A673 (cell line): ENCODE data around the gene CATSPERD. TPM values are rescaled to one million over a fixed set of nuclear protein-coding genes. Genes with fewer than 3 reads are reported as not detected.
"Not testable (repeated sequence)": the region's sequence is repeated elsewhere in the genome, so short reads cannot be mapped to it uniquely, and the experiment has no call there.

ENCODE experiments used
- BruUV-seq: library from RNA; stranded (reverse); fragments of 400-500 nt; replicated peaks from 2 replicates; lab custom pipeline; 2021; lab: Mats Ljungman, UMichigan
- CTCF ChIA-PET: fragments of 300-600 bp; sonication (Branson Sonifier 250); formaldehyde crosslinking; loops from one replicate; lab custom pipeline; 2022; ENCODE audit warnings: antibody characterized with exemption; lab: Charles Lee
- POLR2A ChIA-PET: fragments of 300-600 bp; sonication (Branson Sonifier 250); formaldehyde crosslinking; loops from one replicate; lab custom pipeline; 2022; ENCODE audit warnings: antibody characterized with exemption; ENCODE audit not compliant: low non-redundant PET; lab: Charles Lee
- DNase-seq: peaks from one replicate; pipeline ENCODE4 v3.0.0-alpha.2; 2015; ENCODE audit warnings: low spot score
- H3K27ac ChIP-seq: fragments of 200-600 bp; sonication (generic); 2 replicates; pipeline ENCODE4 v1.5.1; 2016; ENCODE audit warnings: mixed run types, low read depth, mild to moderate bottlenecking, mixed read lengths, antibody characterized with exemption, low read length; ENCODE audit not compliant: poor library complexity, severe bottlenecking
- H3K27me3 ChIP-seq: fragments of 200-600 bp; sonication (generic); replicated peaks from 2 replicates; pipeline ENCODE4 v1.6.1; 2017; ENCODE audit warnings: mixed run types, low read depth, mild to moderate bottlenecking, mixed read lengths, antibody characterized with exemption, low read length; ENCODE audit not compliant: insufficient read depth, poor library complexity
- H3K36me3 ChIP-seq: fragments of 200-600 bp; sonication (generic); 2 replicates; pipeline ENCODE4 v1.6.1; 2016; ENCODE audit warnings: mixed run types, mild to moderate bottlenecking, mixed read lengths, antibody characterized with exemption, low read length; ENCODE audit not compliant: insufficient read depth, poor library complexity, severe bottlenecking
- H3K4me1 ChIP-seq: fragments of 200-600 bp; sonication (generic); 2 replicates; pipeline ENCODE4 v1.6.1; 2017; ENCODE audit warnings: mixed run types, mild to moderate bottlenecking, mixed read lengths, antibody characterized with exemption, low read length; ENCODE audit not compliant: insufficient read depth, poor library complexity, severe bottlenecking
- H3K4me3 ChIP-seq: fragments of 200-600 bp; sonication (generic); 2 replicates; pipeline ENCODE4 v1.5.1; 2016; ENCODE audit warnings: low read depth, mixed run types, mild to moderate bottlenecking, mixed read lengths, low read length; ENCODE audit not compliant: poor library complexity, severe bottlenecking
- H3K9me3 ChIP-seq: fragments of 200-600 bp; sonication (generic); 2 replicates; pipeline ENCODE4 v1.6.1; 2016; ENCODE audit warnings: mixed run types, low read depth, mild to moderate bottlenecking, mixed read lengths, antibody characterized with exemption, low read length; ENCODE audit not compliant: poor library complexity, severe bottlenecking
- EZH2 ChIP-seq: fragments of 200-600 bp; sonication (generic); IDR thresholded peaks from 2 replicates; pipeline ENCODE4 v1.6.1; 2017; ENCODE audit warnings: borderline replicate concordance, low read depth, mild to moderate bottlenecking, mixed read lengths, antibody characterized with exemption, low read length; ENCODE audit not compliant: poor library complexity, severe bottlenecking
- intact Hi-C: fragments of 100-400 bp; cut with micrococcal nuclease; formaldehyde crosslinking; loops from one replicate; pipeline ENCODE4 v1.10.0; 2022; ENCODE audit not compliant: unreplicated experiment
- total RNA-seq: library from RNA; stranded (reverse); gene quantifications from 2 replicates; pipeline ENCODE4 v1.2.3, GENCODE V29; 2021
- TF ChIP-seq, protein P1 (sequence below): fragments of 300-800, 200-600 bp; sonication (generic); conservative IDR thresholded peaks from 2 replicates; pipeline ENCODE4 v1.5.1; 2017; ENCODE audit warnings: low read depth, mild to moderate bottlenecking, antibody characterized with exemption, low read length, moderate library complexity, mixed read lengths

CATSPERD gene
- total RNA-seq, 1 experiment from 2014 or later, result not detected

DNA sequence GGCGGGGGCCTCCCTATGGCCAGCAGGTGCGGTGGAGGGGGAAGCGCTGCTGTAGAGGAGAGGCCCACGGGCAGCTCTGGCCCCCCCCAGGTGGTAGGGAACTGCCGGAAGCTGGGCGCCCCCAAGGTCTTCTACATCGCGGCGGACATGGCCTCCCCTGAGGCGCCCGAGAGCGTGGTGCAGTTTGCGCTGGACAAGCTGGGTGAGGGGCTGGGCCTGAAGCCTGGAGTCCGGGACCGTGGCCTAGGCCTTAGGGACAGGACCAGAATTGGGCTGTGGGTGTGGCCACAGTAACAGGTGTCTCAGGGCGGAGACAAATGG is 34.2 kb upstream of the CATSPERD start:
- no peaks in the 10 kb centered on the region for H3K27me3 ChIP-seq
- intact Hi-C loops, result no loop called here
- peaks cover 3% of the 10 kb centered on the region for H3K36me3 ChIP-seq
- BruUV-seq, result no TSS peak
- no peaks in the 10 kb centered on the region for H3K9me3 ChIP-seq
- ChIA-PET CTCF (interaction anchor here (0.6 kb wide), 1 partner anchor 757 kb away, joined by 6 read pairs; no protein-coding TSS in a partner anchor), POLR2A (no interaction called here)
- no peaks in the 10 kb centered on the region for H3K4me1 ChIP-seq
- DNase-seq, result no peak
- H3K4me3 ChIP-seq, result peak overlapping the region; percentile 64
- TF ChIP-seq EZH2, result no peak
- TF ChIP-seq, protein P1, sequence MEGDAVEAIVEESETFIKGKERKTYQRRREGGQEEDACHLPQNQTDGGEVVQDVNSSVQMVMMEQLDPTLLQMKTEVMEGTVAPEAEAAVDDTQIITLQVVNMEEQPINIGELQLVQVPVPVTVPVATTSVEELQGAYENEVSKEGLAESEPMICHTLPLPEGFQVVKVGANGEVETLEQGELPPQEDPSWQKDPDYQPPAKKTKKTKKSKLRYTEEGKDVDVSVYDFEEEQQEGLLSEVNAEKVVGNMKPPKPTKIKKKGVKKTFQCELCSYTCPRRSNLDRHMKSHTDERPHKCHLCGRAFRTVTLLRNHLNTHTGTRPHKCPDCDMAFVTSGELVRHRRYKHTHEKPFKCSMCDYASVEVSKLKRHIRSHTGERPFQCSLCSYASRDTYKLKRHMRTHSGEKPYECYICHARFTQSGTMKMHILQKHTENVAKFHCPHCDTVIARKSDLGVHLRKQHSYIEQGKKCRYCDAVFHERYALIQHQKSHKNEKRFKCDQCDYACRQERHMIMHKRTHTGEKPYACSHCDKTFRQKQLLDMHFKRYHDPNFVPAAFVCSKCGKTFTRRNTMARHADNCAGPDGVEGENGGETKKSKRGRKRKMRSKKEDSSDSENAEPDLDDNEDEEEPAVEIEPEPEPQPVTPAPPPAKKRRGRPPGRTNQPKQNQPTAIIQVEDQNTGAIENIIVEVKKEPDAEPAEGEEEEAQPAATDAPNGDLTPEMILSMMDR, result no peak
- no peak overlapping the region for H3K27ac ChIP-seq

DNA sequence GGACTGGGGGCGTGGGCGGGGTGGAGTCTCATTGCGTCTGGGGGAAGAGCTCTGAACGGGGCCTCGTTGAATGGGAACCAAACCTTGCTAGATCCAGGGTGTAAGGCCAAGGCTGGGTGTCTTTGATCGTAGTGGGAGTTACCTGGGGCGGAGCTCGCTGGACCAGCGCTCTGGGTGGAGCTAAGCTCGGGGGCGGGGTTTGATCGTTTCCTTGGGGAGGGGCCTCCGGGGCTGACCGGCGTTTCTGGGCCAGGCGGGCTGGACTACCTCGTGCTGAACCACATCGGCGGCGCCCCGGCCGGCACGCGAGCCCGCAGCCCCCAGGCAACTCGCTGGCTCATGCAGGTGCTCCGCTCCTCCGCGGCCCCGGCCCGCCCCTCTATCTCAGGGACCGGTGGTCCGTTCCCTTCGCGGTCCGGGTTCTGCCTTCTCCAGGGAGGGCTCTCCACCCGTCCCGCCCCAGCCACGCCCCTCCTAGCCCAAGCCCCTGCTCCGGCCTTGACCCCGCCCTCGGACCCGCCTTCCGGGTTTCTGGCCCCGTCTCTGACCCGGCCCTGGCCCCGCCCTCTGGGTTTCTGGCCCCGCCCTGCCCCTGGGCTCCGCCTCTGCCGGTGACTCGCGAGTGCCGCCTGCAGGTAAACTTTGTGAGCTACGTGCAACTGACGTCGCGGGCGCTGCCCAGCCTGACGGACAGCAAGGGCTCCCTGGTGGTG is 33.6 kb upstream of the CATSPERD start:
- DNase-seq, result peak; percentile 92
- Histone ChIP-seq H3K36me3 (peaks cover 8% of the 10 kb centered on the region), H3K27ac (peak overlapping the region; percentile 58), H3K27me3 (no peaks in the 10 kb centered on the region), H3K4me3 (peak overlapping the region; percentile 64), H3K9me3 (no peaks in the 10 kb centered on the region), H3K4me1 (peaks cover 3% of the 10 kb centered on the region)
- TF ChIP-seq, protein P1, result peak; percentile 96
- no peak for TF ChIP-seq EZH2
- intact Hi-C loops, result no loop called here
- CTCF ChIA-PET, result interaction anchor here (0.6 to 0.8 kb wide), 7 partner anchors 19 to 539 kb away, joined by 3 to 17 read pairs (median 7); partner anchors contain the start of gene TINCR
- POLR2A ChIA-PET, result interaction anchor here (0.6 to 0.8 kb wide), 2 partner anchors 25 to 1599 kb away, joined by 3 to 4 read pairs; no protein-coding TSS in a partner anchor
- BruUV-seq, result no TSS peak

DNA sequence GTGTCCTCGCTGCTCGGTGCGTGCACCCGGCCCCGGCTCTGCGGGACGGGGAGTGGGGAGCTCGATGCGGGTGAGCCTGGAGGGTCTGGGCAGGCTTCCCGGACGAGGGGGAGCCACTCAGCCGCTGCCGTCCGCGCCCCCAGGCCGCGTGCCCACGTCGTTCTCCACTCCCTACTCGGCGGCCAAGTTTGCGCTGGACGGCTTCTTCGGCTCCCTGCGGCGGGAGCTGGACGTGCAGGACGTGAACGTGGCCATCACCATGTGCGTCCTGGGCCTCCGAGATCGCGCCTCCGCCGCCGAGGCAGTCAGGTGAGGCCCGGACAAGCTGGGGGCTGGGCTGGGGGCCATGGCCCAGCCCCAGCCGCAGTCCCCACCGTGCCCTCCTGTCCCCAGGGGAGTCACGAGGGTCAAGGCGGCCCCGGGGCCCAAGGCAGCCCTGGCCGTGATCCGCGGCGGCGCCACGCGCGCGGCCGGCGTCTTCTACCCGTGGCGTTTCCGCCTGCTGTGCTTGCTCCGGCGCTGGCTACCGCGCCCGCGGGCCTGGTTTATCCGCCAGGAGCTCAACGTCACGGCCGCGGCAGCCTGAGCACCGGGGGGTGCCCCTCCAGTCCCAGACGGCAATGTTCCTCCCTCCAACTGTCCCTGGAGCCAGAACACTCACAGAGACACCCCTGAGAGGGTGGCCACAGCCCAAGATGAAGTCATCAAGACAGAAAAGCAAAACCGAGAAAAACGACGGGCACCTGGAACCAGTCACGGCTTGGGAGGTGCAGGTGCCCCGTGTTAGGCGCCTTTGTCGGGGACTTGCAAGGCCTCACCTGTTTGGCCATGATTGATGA is 32.9 kb upstream of the CATSPERD start:
- BruUV-seq, result no TSS peak
- intact Hi-C loops, result no loop called here
- TF ChIP-seq EZH2, result no peak
- TF ChIP-seq, protein P1, result no peak; the same call in 1 of the 2 replicates
- Histone ChIP-seq H3K27ac (peak overlapping the region; percentile 58), H3K4me1 (peaks cover 8% of the 10 kb centered on the region), H3K36me3 (peaks cover 16% of the 10 kb centered on the region), H3K4me3 (peak overlapping the region; percentile 64), H3K27me3 (no peaks in the 10 kb centered on the region), H3K9me3 (no peaks in the 10 kb centered on the region)
- ChIA-PET CTCF (interaction anchor here (0.6 to 0.8 kb wide), 7 partner anchors 20 to 539 kb away, joined by 3 to 17 read pairs (median 7); partner anchors contain the start of gene TINCR), POLR2A (interaction anchor here (0.6 to 0.8 kb wide), 3 partner anchors 20 to 1600 kb away, joined by 3 to 4 read pairs (median 4); no protein-coding TSS in a partner anchor)
- no peak for DNase-seq

DNA sequence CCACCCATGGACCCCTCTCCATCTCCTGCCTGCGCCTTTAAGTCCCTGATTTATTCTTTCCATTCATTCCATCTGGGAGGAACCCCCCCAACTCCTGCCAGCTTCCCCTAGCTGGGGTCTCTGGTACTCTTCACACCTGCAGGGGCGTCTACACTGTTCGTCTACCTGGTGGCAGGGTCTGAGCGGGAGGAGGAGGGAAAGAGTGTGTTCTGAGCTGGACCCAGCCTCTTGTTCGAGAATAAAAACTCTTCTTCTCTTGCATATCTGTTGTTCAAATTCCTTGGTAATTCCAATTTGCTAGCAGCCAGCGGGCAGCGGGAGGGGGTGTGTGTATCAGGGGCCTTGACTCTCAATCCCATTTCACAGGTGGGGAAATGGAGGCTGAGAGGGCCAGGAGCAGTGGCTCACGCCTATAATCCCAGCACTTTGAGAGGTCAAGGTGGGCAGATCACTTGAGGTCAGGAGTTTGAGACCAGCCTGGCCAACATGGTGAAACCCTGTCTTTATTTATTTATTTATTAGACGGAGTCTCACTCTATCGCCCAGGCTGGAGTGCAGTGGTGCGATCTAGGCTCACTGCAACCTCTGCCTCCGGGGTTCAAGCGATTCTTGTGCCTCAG is 32.1 kb upstream of the CATSPERD start:
- H3K4me3 ChIP-seq, BruUV-seq, H3K9me3 ChIP-seq, intact Hi-C loops, H3K4me1 ChIP-seq, H3K27ac ChIP-seq, DNase-seq, H3K27me3 ChIP-seq: not testable (repeated sequence)
- ChIA-PET POLR2A (interaction anchor here (0.6 kb wide), 1 partner anchor 20 kb away, joined by 4 read pairs; no protein-coding TSS in a partner anchor), CTCF (interaction anchor here (0.5 kb wide), 1 partner anchor 115 kb away, joined by 3 read pairs; no protein-coding TSS in a partner anchor)
- peaks cover 23% of the 10 kb centered on the region for H3K36me3 ChIP-seq
